SK-N-SH (cell line): ENCODE data around the gene PTCH2.

ENCODE experiments used
- NFIC ChIP-seq: IDR thresholded peaks from 2 replicates; pipeline ENCODE4 v1.4.0; 2012; ENCODE audit warnings: borderline replicate concordance
- RCOR1 ChIP-seq: fragments of 150-350 bp; IDR thresholded peaks from 2 replicates; pipeline ENCODE4 v1.6.1; 2017; ENCODE audit warnings: antibody characterized with exemption, low read length
- RFX5 ChIP-seq: IDR thresholded peaks from 2 replicates; pipeline ENCODE4 v1.6.1; 2012; ENCODE audit warnings: mild to moderate bottlenecking, improper control_type of control experiment, low read length
- SMC3 ChIP-seq: IDR thresholded peaks from 2 replicates; pipeline ENCODE4 v1.6.1; 2012; ENCODE audit warnings: low read depth, low read length, improper control_type of control experiment
- TEAD4 ChIP-seq: IDR thresholded peaks from 2 replicates; pipeline ENCODE4 v1.4.0; 2012; ENCODE audit warnings: mild to moderate bottlenecking, borderline replicate concordance; ENCODE audit not compliant: insufficient read depth
- TF ChIP-seq, protein P1 (sequence below): fragments of 200-600 bp; sonication (generic); IDR thresholded peaks from 2 replicates; pipeline ENCODE4 v1.6.1; 2017; ENCODE audit warnings: antibody characterized with exemption, mild to moderate bottlenecking, moderate library complexity

DNA sequence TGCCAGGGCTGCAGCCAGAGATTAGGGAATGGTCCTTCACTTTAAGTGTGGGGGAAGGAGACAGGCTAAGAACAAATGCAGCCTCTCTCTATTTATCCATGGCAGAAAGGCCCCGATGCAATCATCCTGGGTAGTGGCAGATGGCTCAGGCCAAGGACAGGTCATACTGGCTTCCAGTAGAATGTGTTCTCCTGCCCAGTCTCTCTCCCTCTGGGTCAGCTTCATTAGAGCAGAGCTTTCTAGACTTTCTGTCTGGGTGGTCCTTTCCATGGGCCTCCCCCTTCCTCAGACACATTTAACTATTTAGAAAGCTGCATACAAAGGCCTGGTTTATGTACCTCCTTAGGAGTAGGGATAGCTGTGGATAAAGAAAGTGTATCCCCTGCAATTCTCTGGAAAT lies 4.8 kb upstream of the PTCH2 start:
- TF ChIP-seq NFIC (no peak), RFX5 (no peak), SMC3 (no peak), RCOR1 (no peak), TEAD4 (no peak)
- TF ChIP-seq, protein P1, sequence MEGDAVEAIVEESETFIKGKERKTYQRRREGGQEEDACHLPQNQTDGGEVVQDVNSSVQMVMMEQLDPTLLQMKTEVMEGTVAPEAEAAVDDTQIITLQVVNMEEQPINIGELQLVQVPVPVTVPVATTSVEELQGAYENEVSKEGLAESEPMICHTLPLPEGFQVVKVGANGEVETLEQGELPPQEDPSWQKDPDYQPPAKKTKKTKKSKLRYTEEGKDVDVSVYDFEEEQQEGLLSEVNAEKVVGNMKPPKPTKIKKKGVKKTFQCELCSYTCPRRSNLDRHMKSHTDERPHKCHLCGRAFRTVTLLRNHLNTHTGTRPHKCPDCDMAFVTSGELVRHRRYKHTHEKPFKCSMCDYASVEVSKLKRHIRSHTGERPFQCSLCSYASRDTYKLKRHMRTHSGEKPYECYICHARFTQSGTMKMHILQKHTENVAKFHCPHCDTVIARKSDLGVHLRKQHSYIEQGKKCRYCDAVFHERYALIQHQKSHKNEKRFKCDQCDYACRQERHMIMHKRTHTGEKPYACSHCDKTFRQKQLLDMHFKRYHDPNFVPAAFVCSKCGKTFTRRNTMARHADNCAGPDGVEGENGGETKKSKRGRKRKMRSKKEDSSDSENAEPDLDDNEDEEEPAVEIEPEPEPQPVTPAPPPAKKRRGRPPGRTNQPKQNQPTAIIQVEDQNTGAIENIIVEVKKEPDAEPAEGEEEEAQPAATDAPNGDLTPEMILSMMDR: no peak
